ENCODE measurements around the gene RFTN1.

- TF ChIP-seq, protein P1, sequence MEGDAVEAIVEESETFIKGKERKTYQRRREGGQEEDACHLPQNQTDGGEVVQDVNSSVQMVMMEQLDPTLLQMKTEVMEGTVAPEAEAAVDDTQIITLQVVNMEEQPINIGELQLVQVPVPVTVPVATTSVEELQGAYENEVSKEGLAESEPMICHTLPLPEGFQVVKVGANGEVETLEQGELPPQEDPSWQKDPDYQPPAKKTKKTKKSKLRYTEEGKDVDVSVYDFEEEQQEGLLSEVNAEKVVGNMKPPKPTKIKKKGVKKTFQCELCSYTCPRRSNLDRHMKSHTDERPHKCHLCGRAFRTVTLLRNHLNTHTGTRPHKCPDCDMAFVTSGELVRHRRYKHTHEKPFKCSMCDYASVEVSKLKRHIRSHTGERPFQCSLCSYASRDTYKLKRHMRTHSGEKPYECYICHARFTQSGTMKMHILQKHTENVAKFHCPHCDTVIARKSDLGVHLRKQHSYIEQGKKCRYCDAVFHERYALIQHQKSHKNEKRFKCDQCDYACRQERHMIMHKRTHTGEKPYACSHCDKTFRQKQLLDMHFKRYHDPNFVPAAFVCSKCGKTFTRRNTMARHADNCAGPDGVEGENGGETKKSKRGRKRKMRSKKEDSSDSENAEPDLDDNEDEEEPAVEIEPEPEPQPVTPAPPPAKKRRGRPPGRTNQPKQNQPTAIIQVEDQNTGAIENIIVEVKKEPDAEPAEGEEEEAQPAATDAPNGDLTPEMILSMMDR (IDR thresholded peaks at IDR 0.05), result no peak
- TF ChIP-seq POLR2A (IDR thresholded peaks at IDR 0.05) (no peak), EP300 (IDR thresholded peaks at IDR 0.05) (no peak)
Observed at GRCh38 chr3:16482194-16482769, 31.2 kb downstream of the RFTN1 start.

All from ovary (tissue), 3 donors.